Measurements from ENCODE around the gene HOXB9.

HOXB9 gene

GRCh38 chr17:48637323-48638260 is 11.4 kb upstream of the HOXB9 start:
- DNase-seq: no peak

GRCh38 chr17:48636177-48637018 is 10.2 kb upstream of the HOXB9 start:
- peak; percentile 66 for DNase-seq

GRCh38 chr17:48634493-48635208 is 8.5 kb upstream of the HOXB9 start:
- DNase-seq: no peak

- no peak for DNase-seq
Measured at GRCh38 chr17:48633266-48633677, 7.1 kb upstream of the HOXB9 start.

- DNase-seq: no peak
Measured at GRCh38 chr17:48632579-48633265, 6.6 kb upstream of the HOXB9 start.

GRCh38 chr17:48631693-48632578 is 5.8 kb upstream of the HOXB9 start:
- DNase-seq: no peak

- DNase-seq: no peak
Measured at GRCh38 chr17:48630925-48631692, 5.0 kb upstream of the HOXB9 start.

- no peak for DNase-seq
Measured at GRCh38 chr17:48630009-48630924, 4.1 kb upstream of the HOXB9 start.

- no peak for DNase-seq
Measured at GRCh38 chr17:48629411-48629759, 3.2 kb upstream of the HOXB9 start.

- no peak for DNase-seq
Measured at GRCh38 chr17:48628649-48629410, 2.7 kb upstream of the HOXB9 start.

GRCh38 chr17:48627623-48628521 is 1.7 kb upstream of the HOXB9 start:
- no peak for DNase-seq

- DNase-seq: no peak
Measured at GRCh38 chr17:48627118-48627597, 1.0 kb upstream of the HOXB9 start.

GRCh38 chr17:48625495-48626244 is 488 bp downstream of the HOXB9 start:
- peak; percentile 35 for DNase-seq

GRCh38 chr17:48624544-48625494 is 1.3 kb downstream of the HOXB9 start:
- peak; percentile 33 for DNase-seq

- no peak for DNase-seq
Measured at GRCh38 chr17:48624118-48624517, 2.0 kb downstream of the HOXB9 start.

- no peak for DNase-seq
Measured at GRCh38 chr17:48623583-48623982, 2.6 kb downstream of the HOXB9 start.
